GM21367 (cell line): ENCODE data around the gene THRSP.
"Not testable (repeated sequence)": the region's sequence is repeated elsewhere in the genome, so short reads cannot be mapped to it uniquely, and the experiment has no call there.

Source experiments
- ATAC-seq: cut with Tn5 transposase; IDR thresholded peaks from one replicate; pipeline ENCODE4 v1.9.1; 2021; ENCODE audit not compliant: unreplicated experiment

THRSP gene

DNA sequence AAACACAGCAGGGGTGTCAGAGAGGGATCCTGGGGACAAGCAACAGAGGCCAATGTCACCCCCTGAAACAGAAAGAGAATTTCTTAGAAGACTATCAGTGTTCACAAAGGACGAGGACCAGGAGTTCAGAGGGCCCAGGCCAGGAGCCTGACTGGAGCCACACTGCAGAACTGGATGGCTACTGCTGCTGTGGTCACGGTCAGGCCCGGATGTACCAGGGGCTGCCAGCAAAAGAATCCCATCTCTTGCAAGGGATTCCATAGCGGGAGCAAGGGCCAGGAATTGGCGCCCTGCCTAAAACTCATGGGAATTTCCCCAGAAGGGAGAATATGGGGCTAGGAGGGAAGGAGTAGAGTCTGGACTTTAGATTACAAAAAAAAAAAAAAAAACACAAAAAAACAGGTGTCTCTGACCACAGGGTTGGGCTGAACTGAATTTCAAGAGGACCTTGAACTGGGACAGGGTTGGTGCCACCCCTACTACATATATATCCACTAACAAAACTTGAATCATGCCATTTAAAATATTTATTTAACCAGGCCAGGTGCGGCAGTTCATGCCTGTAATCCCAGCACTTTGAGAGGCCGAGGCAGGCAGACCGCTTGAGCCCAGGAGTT is 24.9 kb upstream of the THRSP start:
- ATAC-seq = no peak

- ATAC-seq = no peak
Observed at GRCh38 chr11:78039391-78039918, 24.2 kb upstream of the THRSP start.

- peak; percentile 55 for ATAC-seq
Observed at GRCh38 chr11:78039919-78040671, 23.6 kb upstream of the THRSP start.

GRCh38 chr11:78040691-78041379 is 22.8 kb upstream of the THRSP start:
- ATAC-seq = no peak

DNA sequence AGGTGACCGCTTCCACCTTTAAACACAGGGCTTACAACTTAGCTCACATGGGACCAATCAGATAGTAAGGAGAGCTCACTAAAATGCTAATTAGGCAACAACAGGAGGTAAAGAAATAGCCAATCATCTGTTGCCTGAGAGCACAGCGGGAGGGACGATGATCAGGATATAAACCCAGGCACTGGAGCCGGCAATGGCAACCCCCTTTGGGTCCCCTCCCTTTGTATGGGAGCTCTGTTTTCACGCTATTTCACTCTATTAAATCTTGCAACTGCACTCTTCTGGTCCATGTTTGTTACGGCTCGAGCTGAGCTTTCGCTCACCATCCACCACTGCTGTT is 22.3 kb upstream of the THRSP start:
- not testable (repeated sequence) for ATAC-seq

GRCh38 chr11:78041843-78042440 is 21.7 kb upstream of the THRSP start:
- ATAC-seq = no peak

DNA sequence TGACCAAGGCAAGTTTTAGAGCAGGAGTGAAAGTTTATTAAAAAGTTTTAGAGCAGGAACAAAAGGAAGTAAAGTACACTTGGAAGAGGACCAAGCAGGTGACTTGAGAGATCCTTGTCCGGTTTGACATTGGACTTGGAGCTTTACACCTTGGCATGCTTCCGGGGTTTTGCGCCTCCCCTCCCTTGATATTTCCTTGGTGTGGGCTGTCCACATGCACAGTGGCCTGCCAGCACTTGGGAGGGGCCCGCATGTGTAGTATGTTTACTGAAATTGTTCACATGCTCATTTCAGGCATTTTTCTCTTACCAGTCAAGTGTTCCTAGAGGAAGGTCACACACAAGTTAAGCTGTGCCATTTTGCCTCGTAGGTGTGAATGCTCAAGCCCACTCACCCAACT is 19.0 kb upstream of the THRSP start:
- no peak for ATAC-seq

DNA sequence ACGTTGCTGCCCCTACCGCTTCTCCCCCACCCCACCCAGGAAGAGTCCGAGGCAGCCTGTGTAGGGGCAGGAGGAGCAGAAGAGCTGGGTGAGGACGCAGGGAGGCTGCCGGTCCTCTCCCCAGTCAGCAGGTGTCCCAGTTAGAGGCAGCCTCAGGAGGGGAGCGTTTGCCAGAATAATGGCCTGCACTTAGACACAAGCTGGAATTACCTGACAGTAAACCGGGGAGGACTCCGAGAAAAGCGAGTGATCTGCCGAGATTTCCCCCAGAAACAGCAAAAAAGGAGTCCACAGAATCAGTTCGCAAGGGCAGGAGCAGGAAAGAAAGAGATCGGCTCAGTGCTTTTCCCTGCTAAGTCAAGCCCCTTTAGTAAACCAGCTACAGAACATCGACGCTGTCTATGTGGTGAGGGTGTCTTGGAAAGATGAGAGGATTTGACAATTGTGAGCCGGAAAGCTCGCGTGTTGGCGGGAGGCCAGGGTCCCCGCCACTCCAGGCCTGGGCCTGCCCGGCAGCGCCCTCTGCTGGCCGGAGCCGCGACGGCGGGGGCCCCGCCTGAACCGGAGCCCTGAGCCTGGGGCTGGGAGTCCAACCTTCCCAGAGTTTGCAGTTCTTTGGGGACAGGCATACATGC is 17.7 kb upstream of the THRSP start:
- no peak for ATAC-seq

DNA sequence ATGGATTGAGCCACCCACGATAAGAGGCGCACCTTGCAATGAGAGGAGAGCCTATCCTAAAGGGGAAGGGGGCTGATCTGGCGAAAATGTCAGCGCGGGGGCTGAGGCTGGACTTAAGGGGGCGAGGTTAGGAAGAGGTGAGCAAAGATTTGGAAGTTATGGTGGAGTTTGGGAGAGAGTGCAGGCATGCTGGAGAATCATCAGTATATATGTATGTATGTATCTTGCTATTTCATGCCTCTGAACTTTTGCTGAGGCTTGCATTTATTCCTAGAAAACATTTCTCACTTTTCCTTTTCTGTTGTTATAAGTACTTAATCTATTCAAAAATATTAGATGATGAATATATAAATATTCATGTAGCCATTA is 17.2 kb upstream of the THRSP start:
- no peak for ATAC-seq

DNA sequence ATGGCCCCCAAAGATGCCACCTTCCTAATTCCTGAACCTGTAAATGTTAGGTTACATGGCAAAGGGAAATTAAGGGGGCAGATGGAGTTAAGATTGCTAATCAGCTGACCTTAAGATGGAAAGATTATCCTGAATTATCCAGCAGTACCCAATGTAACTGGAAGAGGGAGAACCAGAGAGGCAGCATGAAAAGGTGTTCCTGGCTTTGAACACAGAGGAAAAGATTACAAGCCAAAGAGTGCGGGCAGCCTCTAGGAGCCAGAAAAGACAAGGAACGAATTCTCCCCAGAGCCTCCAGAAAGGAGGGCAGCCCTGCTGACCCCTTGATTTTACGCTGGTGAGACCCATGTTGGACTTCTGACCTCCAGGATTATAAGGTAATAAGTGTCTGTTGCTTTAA is 15.1 kb upstream of the THRSP start:
- no peak for ATAC-seq

DNA sequence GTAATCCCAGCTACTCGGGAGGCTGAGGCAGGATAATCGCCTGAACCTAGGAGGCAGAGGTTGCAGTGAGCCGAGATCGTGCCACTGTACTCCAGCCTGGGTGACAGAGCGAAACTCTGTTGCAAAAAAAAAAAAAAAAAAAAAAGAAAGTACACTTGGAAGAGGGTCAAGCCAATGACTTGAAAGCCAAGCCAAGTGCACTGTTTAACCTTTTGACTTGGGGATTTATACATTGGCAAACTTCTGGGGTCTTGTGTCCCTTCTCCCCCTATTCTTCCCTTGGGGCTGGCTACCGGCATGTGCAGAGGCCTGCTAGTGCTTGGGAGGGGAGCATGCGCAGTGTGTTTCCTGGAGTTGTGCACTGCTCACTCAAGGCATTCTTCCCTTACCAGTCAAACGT is 14.3 kb upstream of the THRSP start:
- ATAC-seq = no peak

DNA sequence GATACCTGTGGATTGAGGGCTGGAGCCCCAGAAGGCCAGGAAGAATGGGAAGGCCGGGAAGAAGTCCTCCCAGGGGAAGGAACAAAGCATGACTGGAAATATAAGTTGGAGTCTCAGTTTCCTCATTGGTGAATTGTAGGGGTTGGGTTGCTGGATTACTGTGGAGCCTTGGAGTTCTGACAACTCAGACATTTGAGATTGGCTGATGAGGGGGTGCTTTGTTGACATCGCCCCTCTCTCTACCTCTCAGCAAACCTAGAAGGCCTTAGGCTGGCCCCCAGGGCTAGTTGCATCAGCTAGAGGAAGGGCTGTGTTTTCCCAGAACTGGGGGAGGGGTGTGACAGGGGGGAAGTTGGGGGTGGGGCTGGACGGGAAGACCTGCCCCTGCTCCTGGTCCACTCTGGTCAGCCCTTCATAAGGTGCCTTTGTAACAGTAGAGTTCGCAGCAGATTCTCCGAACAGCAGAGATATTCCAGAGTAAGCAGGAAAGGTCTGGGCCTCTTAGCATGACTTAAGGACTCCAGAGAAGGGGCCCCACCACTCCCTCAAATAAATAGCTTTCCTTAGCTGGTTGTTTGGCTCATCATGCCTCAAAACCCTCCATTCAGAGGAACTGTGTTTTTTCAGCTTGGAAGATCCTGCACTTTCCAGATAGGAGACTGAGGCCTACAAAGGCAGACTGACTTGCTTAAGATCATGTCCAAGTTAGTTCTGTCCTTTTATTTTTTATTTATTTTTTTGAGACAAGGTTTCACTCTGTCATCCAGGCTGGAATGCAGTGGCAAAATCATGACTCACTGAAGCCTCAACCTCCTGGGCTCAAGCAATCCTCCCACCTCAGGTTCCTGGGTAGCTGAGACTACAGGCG is 12.5 kb upstream of the THRSP start:
- no peak for ATAC-seq

DNA sequence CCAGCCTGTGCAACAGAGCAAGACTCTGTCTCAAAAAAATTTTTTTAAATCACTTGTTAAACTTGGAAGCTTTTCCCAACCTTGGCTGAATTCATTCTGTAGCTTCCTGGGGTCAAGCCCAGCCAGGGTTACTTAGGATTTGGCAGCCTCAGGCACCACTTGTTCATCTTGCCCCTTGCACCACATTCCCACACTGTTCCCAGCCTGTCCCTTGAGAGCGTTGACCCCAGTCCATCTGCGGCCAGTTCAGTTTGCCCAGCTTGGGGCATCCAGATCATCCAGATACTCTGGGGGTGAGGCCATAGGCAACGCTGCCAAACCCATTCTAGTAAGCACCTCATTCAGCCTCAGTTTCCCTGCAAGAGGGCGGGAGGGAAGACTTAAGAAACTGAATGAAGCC is 8.7 kb upstream of the THRSP start:
- no peak for ATAC-seq

DNA sequence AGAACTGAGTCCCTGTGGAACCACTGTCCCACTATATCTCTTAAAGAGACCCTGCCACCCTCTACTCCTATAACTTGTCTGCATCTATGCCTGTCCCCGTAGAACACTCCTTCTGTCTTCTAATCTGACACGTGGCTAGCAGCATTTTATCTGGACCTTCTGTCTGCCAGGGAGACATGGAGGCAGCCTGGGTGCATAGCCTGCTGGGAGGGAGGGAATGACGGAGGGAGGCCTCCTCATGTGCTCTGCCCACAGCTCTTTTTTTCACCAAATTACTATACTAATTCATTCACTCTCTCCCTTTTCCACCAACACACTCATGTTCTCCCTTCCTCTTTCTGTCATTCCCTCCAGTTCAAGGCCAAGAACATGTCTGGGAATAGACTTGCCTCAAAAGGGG is 7.6 kb upstream of the THRSP start:
- ATAC-seq = no peak

GRCh38 chr11:78057462-78058055 is 6.1 kb upstream of the THRSP start:
- no peak for ATAC-seq

GRCh38 chr11:78059749-78060328 is 3.8 kb upstream of the THRSP start:
- ATAC-seq = not testable (repeated sequence)

- no peak for ATAC-seq
Observed at GRCh38 chr11:78060533-78060932, 3.1 kb upstream of the THRSP start.

DNA sequence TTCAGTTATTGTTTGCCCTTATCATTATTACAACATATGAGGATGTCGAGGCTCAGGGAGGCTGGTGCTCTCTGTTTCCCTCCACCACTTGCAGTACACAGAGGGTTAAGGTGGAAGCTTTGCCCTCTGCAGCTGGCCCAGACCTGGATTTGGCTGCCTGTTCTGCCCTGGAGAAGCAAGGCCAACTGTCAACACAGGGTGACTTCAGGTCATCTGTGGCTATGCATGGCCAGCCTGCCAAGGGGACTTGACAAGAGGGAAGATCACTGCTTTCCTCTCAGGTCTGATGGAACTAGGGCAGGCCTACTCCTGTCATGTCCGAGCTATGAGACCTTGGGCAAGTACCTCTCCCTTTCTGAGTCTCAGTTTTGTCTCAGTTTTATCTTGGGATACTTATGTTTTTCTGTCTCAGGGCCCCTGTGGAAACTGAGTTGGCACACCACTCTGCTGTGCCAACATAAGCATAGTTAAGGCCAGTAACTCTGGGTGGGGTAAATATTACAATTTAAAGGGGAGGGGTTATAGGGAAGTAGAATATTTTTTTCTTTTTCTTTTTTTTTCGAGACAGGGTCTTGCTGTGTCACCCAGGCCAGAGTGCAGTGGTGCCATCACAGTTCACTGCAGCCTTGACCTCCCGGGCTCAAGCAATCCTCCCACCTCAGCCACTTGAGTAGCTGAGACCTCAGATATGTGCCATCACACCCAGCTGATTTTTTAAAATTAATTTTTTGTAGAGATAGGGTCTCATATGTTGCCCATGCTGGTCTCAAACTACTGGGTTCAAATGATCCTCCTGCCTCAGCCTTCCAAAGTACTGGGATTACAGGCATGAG is 2.4 kb upstream of the THRSP start:
- no peak for ATAC-seq

DNA sequence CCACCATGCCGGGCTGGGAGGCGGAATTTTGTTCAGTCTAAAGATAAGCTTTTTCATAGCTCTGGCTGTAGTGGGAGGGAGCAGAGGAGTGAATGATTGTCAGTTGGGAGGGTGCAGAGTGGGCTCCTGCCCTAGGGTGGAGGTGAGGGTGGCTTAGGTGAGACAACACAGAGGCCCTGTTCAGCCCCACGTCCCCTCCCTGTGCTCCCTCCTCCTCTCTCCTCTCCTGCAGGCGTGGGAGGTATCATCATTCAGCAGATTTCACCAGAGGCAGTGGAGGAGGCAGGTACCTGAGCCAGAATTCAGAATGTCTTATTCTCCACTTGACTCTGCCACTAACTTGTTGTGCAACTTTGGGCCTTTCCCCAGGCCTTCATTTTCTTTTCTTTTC is 1.7 kb upstream of the THRSP start:
- ATAC-seq = no peak
